ENCODE data around the gene PLEKHH1. TPM values are rescaled to one million over a fixed set of nuclear protein-coding genes. Genes with fewer than 3 reads are reported as not detected.

Gene PLEKHH1
- total RNA-seq, 1 experiment from 2014 or later = 35.3 TPM

DNA sequence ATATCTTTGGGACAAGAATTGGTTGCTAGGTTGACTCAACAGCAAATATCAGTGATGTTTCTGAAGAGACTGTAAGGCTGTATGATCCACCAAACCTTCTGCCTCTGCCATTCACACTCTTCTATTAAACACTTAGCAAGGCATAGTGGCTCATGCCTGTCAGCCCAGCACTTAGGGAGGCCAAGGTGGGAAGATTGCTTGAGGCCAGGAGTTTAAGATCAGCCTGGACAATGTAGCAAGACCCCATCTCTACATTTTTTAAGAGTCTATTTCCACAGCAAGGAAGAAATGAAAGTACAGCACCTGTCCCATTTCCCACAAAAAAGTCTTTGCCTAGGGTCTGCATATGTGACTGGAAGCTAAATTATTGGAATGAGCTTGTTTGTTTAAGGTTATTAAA is 94.4 kb downstream of the PLEKHH1 start:
- Histone ChIP-seq H4K8ac (replicated peaks; ENCODE audit: insufficient read length, low read depth, low read length) (no peak overlapping the region), H2BK5ac (ENCODE audit: insufficient read length, low read length) (no peak overlapping the region), H3K27ac (ENCODE audit: insufficient read length, low read depth, low read length) (no peak overlapping the region), H3K23ac (ENCODE audit: insufficient read length, low read depth, low read length) (no peak overlapping the region), H2BK120ac (ENCODE audit: low read depth, low read length, poor library complexity, severe bottlenecking) (no peak overlapping the region), H2BK15ac (ENCODE audit: low read depth, low read length) (no peak overlapping the region), H4K20me1 (ENCODE audit: control insufficient read depth, insufficient read depth, insufficient read length) (no peaks in the 10 kb centered on the region), H3K4me2 (ENCODE audit: insufficient read depth, insufficient read length, low read length) (no peak overlapping the region), H4K91ac (ENCODE audit: insufficient read length, low read depth, low read length) (no peak overlapping the region), H3K79me1 (ENCODE audit: insufficient read depth, low read depth, low read length, poor library complexity, severe bottlenecking) (no peaks in the 10 kb centered on the region), H2BK20ac (ENCODE audit: low read depth, low read length, poor library complexity, severe bottlenecking) (no peak overlapping the region), H3K79me2 (ENCODE audit: insufficient read depth, low read length) (no peaks in the 10 kb centered on the region), H2AK5ac (ENCODE audit: insufficient read length, low read length) (no peak overlapping the region), H3K9me3 (ENCODE audit: control insufficient read depth, low read depth, low read length) (no peaks in the 10 kb centered on the region), H4K5ac (ENCODE audit: insufficient read length, low read depth, low read length) (no peak overlapping the region), H3K18ac (ENCODE audit: insufficient read length, low read depth, low read length) (no peak overlapping the region), H3T11ph (ENCODE audit: low read length) (no peak overlapping the region), H3K9ac (ENCODE audit: extremely low read depth, insufficient read length, low read length) (no peak overlapping the region), H3K23me2 (ENCODE audit: insufficient read length, low read depth, low read length, poor library complexity, severe bottlenecking) (no peaks in the 10 kb centered on the region), H3K4me1 (ENCODE audit: insufficient read depth, low read length) (no peaks in the 10 kb centered on the region; the same call in 1 of the 2 replicates), H2BK12ac (ENCODE audit: insufficient read length, low read depth, low read length) (no peak overlapping the region), H3K4ac (ENCODE audit: low read depth, low read length) (no peak overlapping the region), H3K27me3 (ENCODE audit: insufficient read depth, low read length) (no peaks in the 10 kb centered on the region), H3K56ac (ENCODE audit: insufficient read length, low read depth, low read length) (no peak overlapping the region), H3K14ac (ENCODE audit: insufficient read depth, low read length) (no peak overlapping the region), H2AFZ (ENCODE audit: low read length) (no peak overlapping the region)
- H3K27ac Mint-ChIP-seq = no peak overlapping the region
- H3K9me3 Mint-ChIP-seq = no peaks in the 10 kb centered on the region
- TF ChIP-seq, protein P1, sequence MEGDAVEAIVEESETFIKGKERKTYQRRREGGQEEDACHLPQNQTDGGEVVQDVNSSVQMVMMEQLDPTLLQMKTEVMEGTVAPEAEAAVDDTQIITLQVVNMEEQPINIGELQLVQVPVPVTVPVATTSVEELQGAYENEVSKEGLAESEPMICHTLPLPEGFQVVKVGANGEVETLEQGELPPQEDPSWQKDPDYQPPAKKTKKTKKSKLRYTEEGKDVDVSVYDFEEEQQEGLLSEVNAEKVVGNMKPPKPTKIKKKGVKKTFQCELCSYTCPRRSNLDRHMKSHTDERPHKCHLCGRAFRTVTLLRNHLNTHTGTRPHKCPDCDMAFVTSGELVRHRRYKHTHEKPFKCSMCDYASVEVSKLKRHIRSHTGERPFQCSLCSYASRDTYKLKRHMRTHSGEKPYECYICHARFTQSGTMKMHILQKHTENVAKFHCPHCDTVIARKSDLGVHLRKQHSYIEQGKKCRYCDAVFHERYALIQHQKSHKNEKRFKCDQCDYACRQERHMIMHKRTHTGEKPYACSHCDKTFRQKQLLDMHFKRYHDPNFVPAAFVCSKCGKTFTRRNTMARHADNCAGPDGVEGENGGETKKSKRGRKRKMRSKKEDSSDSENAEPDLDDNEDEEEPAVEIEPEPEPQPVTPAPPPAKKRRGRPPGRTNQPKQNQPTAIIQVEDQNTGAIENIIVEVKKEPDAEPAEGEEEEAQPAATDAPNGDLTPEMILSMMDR (conservative IDR thresholded peaks at IDR 0.05) = no peak
- no peaks in the 10 kb centered on the region for H3K27me3 Mint-ChIP-seq (ENCODE audit: low read depth)
- no peak overlapping the region for H3K4me3 Mint-ChIP-seq
- H3K36me3 Mint-ChIP-seq (ENCODE audit: insufficient read depth in 1 of 3, low read depth in 3 of 3) = peaks cover 16 to 22% (median 20%) of the 10 kb centered on the region in 3 experiments; a peak in 6 of 7 replicates
- DNase-seq = no peak
- peaks cover 6 to 8% of the 10 kb centered on the region in 2 experiments; a peak in 3 of 4 replicates for H3K4me1 Mint-ChIP-seq

Measured in H9 (cell line).